Pancreas (tissue), 10 donors: ENCODE measurements around the gene LYSMD4. TPM values are rescaled to one million over a fixed set of nuclear protein-coding genes. Genes with fewer than 3 reads are reported as not detected.

Experiments used
- ATAC-seq, 4 donors: fragments of 200-7000 bp; cut with Tn5 transposase; one replicate each; pipeline versions ENCODE4 v1.8.0 to v1.9.1; 2020; ENCODE audit warnings: mild to moderate bottlenecking in 4 of 4, moderate library complexity in 4 of 4
- DNase-seq, 6 donors: peaks; one replicate each; pipeline ENCODE4 v3.0.0-alpha.2; 2020
- FAIRE-seq: peaks from 2 replicates; lab custom pipeline; 2012; peaks lifted over from hg19 to GRCh38; lab: Jason Lieb, UNC
- H3K27ac ChIP-seq, 4 donors: fragments of 200-600 bp; sonication (generic); 1 replicate in 3 of 4; 2 replicates in 1 of 4; pipeline versions ENCODE4 v1.5.0 to v1.8.0; 2020
- H3K27me3 ChIP-seq, 4 donors: fragments of 200-600 bp; one replicate each; pipeline ENCODE4 v1.8.0; 2021
- H3K36me3 ChIP-seq, 3 donors: fragments of 200-600 bp; sonication (generic) in 1 of 3; one replicate each; pipeline versions ENCODE4 v1.5.0 to v1.8.0; 2020 to 2021
- H3K4me1 ChIP-seq, 3 donors: fragments of 200-600 bp; one replicate each; pipeline ENCODE4 v1.8.0; 2021
- H3K4me3 ChIP-seq, 4 donors: fragments of 200-600 bp; sonication (generic) in 2 of 4; one replicate each; pipeline versions ENCODE4 v1.5.0 to v1.8.0; 2020 to 2021
- H3K9me3 ChIP-seq, 4 donors: fragments of 200-600 bp; one replicate each; pipeline ENCODE4 v1.8.0; 2021
- WGBS, 2 donors: extraction: QIAGEN DNeasy Blood & Tissue Kit; methylation state at CpG; one replicate each; pipeline ENCODE4 v1.1.7; 2013; 5-methylcytosine and 5-hydroxymethylcytosine counted together
- intact Hi-C, 3 donors: fragments of 100-400 bp; cut with DNase I; formaldehyde crosslinking; loops; one replicate each; pipeline versions ENCODE4 v1.11.1 to v1.14.2; 2022
- polyA plus RNA-seq, 2 donors: library from polyadenylated mRNA; stranded (reverse); fragments of 200-250 nt; gene quantifications; one replicate each; pipeline ENCODE4 v1.2.3, GENCODE V29; 2013
- total RNA-seq, 6 donors: library from RNA; stranded (reverse); fragmentation: NEBNext Ultra II Directional in 4 of 6; extraction: Animal tissue kit (Norgen Biotek cat#: 25700) in 4 of 6; gene quantifications; one replicate each; pipeline versions ENCODE4 v1.2.1 to v1.2.4, GENCODE V29; 2021 to 2023
- TF ChIP-seq, protein P1 (sequence below), 4 donors: fragments of 200-600 bp; sonication (generic) in 3 of 4; IDR thresholded peaks; one replicate each; pipeline versions ENCODE4 v1.5.0 to v1.8.0; 2021; ENCODE audit warnings: antibody characterized with exemption in 4 of 4
- donor health status: healthy with polysubstance abuse.
- donor health status: DM: no; HTN: no; CAD: no; lungs with moderate emphysema.
- donor health status: DM: no; HTN: no; CAD: no.
- donor health status: control.
- donor health status: control.
- donor health status: Bipolar disorder and iron deficiency.
- donor health status: DM: yes; HTN: yes; CAD: no.
- donor health status: DM: no; HTN: no; CAD: no.
- donor health status: DM: no; HTN: no; CAD: no.
- donor health status: DM: yes; HTN: yes; CAD: no.

The LYSMD4 gene
- total and polyA plus RNA-seq, 8 donors = 3.4 to 12.3 (median 5.1) TPM

DNA sequence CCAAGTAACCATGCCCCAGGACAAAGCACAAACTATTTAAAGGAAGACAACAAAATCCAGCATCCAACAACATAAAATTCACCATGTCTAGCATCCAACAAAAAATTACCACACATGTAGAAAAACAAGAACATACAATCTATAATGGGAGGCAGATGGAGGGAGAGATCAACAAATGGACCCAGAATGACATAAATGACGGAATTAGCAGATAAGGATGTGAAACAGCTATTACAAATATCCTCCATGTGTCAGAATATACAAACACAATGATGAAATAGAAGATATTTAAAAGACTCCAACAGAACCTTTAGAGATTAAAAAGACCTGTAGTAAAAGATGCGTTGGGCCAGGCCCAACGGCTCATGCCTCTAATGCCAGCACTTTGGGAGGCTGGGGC, 10.8 kb downstream of the LYSMD4 start:
- FAIRE-seq (no peak), ATAC-seq (no peak), DNase-seq (no peak)
- Histone ChIP-seq H3K27me3 (no peaks in the 10 kb centered on the region), H3K27ac (no peak overlapping the region), H3K9me3 (no peaks in the 10 kb centered on the region), H3K4me1 (peaks cover 0 to 3% (median 0%) of the 10 kb centered on the region in 3 donors), H3K4me3 (no peak overlapping the region), H3K36me3 (no peaks in the 10 kb centered on the region)
- intact Hi-C loops = no loop called here
- 94 to 95% methylated on average over 3 of the region's 3 CpGs for WGBS, 2 donors
- TF ChIP-seq, protein P1, sequence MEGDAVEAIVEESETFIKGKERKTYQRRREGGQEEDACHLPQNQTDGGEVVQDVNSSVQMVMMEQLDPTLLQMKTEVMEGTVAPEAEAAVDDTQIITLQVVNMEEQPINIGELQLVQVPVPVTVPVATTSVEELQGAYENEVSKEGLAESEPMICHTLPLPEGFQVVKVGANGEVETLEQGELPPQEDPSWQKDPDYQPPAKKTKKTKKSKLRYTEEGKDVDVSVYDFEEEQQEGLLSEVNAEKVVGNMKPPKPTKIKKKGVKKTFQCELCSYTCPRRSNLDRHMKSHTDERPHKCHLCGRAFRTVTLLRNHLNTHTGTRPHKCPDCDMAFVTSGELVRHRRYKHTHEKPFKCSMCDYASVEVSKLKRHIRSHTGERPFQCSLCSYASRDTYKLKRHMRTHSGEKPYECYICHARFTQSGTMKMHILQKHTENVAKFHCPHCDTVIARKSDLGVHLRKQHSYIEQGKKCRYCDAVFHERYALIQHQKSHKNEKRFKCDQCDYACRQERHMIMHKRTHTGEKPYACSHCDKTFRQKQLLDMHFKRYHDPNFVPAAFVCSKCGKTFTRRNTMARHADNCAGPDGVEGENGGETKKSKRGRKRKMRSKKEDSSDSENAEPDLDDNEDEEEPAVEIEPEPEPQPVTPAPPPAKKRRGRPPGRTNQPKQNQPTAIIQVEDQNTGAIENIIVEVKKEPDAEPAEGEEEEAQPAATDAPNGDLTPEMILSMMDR (IDR thresholded peaks at IDR 0.05) = no peak

DNA sequence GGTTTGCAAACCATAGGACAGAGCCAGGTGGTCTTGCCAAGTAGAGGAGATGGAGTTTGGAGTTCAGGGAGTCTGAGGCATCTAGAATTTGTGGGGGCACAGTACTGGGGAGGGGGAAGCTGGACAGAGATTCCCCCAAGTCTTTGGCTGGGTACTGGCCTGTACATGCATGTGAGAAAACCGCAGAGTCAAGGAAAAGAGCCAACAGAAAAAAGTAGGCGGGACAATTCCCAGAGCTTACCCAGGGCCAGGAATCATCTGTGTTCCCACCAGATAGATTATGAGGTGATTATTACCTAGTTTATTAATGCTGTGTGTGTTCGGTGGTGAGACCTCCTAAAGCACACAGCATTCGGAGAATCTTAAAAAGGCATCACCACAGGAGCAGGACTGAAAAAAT, 11.3 kb downstream of the LYSMD4 start:
- Histone ChIP-seq H3K9me3 (no peaks in the 10 kb centered on the region), H3K27ac (no peak overlapping the region), H3K4me3 (no peak overlapping the region), H3K36me3 (no peaks in the 10 kb centered on the region), H3K4me1 (peaks cover 0 to 3% (median 0%) of the 10 kb centered on the region in 3 donors), H3K27me3 (no peaks in the 10 kb centered on the region)
- no peak for FAIRE-seq
- 95 to 98% methylated on average over 4 of the region's 4 CpGs for WGBS, 2 donors
- intact Hi-C loops = no loop called here
- no peak for DNase-seq
- TF ChIP-seq, protein P1 (IDR thresholded peaks at IDR 0.05) = no peak
- no peak for ATAC-seq

DNA sequence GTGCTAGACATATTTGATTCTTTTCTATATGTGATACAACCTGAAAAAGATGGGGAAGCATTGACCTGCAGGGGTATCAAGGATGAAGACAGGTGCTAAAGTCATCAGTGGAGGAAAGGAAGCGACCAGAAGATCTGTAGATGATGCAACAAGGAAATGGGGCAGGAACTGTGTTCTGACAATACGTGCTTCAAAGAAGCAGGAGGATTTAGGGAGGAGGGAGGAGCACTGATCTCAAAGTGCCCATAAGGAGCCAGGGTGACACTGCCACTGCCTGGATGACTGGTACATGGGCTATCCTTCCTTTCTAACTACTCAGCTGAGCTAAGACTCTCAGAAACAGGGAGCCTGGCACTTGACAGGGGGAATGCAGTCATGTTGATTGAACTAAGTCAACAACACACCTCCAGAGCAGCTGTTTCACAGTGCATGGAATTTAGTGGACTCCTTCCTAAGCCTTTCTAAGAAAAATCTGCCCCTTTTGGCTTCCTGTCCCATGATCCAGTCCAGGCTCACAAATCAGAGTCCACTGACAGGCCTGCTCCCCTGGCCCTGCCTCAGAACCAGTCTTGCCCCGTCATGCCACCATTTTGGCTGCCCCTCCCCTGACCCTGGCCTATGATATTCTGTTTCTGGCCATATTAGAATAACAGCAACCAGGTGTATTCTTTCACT, 12.0 kb downstream of the LYSMD4 start:
- 69 to 82% methylated on average over 3 of the region's 3 CpGs for WGBS, 2 donors
- intact Hi-C loops = no loop called here
- DNase-seq (no peak), FAIRE-seq (no peak), ATAC-seq (peak; percentile 69 to 91 (median 82))
- Histone ChIP-seq H3K4me3 (no peak overlapping the region), H3K4me1 (peaks cover 0 to 3% (median 0%) of the 10 kb centered on the region in 3 donors), H3K36me3 (no peaks in the 10 kb centered on the region), H3K9me3 (no peaks in the 10 kb centered on the region), H3K27me3 (no peaks in the 10 kb centered on the region), H3K27ac (no peak overlapping the region)
- TF ChIP-seq, protein P1 (IDR thresholded peaks at IDR 0.05) = no peak

DNA sequence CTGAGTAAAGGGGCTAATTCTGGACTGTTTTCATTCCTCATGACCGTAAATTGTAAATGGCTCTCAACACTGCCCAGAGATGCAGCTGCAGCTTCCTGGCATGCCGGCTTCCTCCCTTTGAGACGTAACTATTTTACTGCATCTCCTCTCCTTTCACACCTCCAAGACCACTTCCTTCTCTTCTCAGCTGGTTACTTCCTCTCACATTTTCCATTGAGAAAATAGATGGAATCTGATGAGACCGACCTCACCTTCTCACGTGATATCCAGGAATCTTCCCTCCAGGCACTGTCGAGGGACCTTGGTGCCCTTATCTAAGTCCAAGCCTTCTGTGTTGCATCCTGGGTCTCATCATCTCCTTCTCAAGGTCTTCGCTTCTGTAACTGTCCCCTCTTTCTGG, 12.7 kb downstream of the LYSMD4 start:
- ATAC-seq (no peak), DNase-seq (no peak), FAIRE-seq (no peak)
- peaks cover 0 to 3% (median 0%) of the 10 kb centered on the region in 3 donors for H3K4me1 ChIP-seq
- H3K36me3 ChIP-seq = no peaks in the 10 kb centered on the region
- no peaks in the 10 kb centered on the region for H3K9me3 ChIP-seq
- no peak overlapping the region for H3K27ac ChIP-seq
- H3K27me3 ChIP-seq = no peaks in the 10 kb centered on the region
- intact Hi-C loops = no loop called here
- H3K4me3 ChIP-seq = no peak overlapping the region
- WGBS, 2 donors = 88 to 93% methylated on average over 7 of the region's 7 CpGs
- TF ChIP-seq, protein P1 (IDR thresholded peaks at IDR 0.05) = no peak

DNA sequence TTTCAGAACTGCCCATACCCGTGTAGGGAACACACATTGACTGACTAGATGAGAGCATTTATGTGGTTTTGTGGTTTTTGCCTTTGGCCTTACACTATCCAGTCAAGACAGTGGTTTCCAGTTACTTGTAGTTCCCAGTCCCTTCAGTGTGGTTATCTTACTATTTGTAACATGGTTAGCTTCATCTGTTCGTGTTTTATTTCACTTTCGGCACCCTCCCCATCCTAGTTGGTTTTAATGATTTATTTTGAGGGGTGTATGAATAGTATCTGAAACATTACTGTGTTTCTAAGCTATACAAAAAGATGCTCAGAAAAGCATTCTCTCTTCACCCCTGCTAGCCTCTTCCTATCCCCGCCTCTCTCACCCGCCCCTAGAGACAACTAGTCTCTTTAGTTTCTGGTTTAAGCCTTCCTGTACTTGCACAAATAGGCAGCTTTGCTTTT, 14.1 kb downstream of the LYSMD4 start:
- peaks cover 0 to 6% (median 0%) of the 10 kb centered on the region in 3 donors for H3K36me3 ChIP-seq
- WGBS, 2 donors = 87 to 90% methylated on average over 5 of the region's 5 CpGs
- ATAC-seq = peak in 1 of 4 donors; percentile 30
- TF ChIP-seq, protein P1 (IDR thresholded peaks at IDR 0.05) = no peak
- no peak for DNase-seq
- no peak overlapping the region for H3K4me3 ChIP-seq
- no peak overlapping the region for H3K27ac ChIP-seq
- H3K27me3 ChIP-seq = no peaks in the 10 kb centered on the region
- intact Hi-C loops = no loop called here
- H3K4me1 ChIP-seq = peaks cover 0 to 3% (median 0%) of the 10 kb centered on the region in 3 donors
- no peak for FAIRE-seq
- no peaks in the 10 kb centered on the region for H3K9me3 ChIP-seq
